LHCN-M2 (cell line): ENCODE measurements around the gene VEGFA. TPM values are rescaled to one million over a fixed set of nuclear protein-coding genes. Genes with fewer than 3 reads are reported as not detected.

Experiments
- total RNA-seq: library from RNA; depleted of rRNA; stranded (reverse); fragments of >200 nt; gene quantifications from 2 replicates; pipeline ENCODE4 v1.2.3, GENCODE V29; 2014; rRNA removed

Gene VEGFA
- total RNA-seq, 1 experiment from 2014 or later = 323 TPM

Other genes with a start within 250 kb of the VEGFA start
- 33.8 and 34.2 TPM in 2 replicates for gene XPO5, start 194.2 kb upstream of the VEGFA start, total RNA-seq
- gene POLH, start 194.0 kb upstream of the VEGFA start, total RNA-seq = 45.9 and 71.0 TPM in 2 replicates
- 44.1 and 45.5 TPM in 2 replicates for gene GTPBP2, start 140.9 kb upstream of the VEGFA start, total RNA-seq
- 28.3 and 34.4 TPM in 2 replicates for gene MAD2L1BP, start 134.4 kb upstream of the VEGFA start, total RNA-seq
- gene RSPH9, start 125.2 kb upstream of the VEGFA start, total RNA-seq = not detected in 2 replicates
- 36.3 and 37.1 TPM in 2 replicates for gene MRPS18A, start 82.4 kb upstream of the VEGFA start, total RNA-seq